ENCODE results near the gene CA10.

Gene CA10

DNA sequence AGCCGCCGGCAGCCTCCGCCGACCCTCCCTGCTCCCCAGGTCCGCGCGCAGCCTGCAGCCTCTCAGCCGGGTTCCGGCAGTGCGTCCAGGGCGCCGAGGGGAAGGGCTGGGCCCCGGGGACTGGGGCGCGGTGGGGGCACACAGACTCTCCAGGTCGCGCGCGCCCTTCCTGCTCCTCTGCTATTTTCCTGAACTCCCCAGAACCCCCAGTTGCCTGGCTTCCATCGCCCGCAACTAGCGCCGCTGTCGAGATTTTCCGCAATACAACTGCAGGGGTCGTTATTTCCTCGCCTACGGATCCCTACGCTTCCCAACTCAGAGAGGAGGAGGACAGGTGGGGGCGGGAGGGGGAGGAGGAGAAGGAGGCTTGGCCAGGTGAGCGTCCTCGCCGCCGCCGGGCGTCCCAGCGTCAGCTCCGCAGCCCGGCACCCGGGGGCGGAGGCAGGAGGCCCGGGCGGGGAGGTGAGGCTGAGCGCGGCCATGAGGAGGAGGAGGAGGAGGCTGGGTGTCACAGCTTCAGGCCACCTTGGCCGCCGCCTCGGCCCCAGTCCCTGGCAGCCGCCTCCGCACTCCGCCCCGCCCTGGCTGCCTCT lies at the start of gene CA10:
Gene CA10 (minus strand): TSS at position 265 of the 593 bp plus-strand sequence.
- DNase-seq = no peak

DNA sequence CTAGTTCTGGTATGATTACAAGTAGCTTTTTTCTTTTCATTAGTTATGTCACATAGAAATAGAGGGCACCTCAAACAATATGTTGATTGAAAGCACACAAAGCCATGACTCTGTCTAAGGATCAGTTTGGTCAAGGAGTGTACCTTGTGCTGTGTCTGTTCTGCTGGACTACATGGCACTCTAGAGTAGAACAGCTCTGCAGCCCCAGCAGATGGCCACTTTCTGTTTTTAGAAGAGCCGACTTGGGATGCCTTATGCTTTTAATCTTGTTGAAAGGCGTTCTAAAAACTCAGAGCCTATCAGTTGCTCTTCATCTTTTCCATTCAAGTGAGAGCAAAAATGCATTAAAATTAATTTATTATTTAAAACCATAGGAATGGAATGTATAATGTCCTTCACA lies 49.3 kb upstream of the CA10 start:
- no peak for DNase-seq

DNA sequence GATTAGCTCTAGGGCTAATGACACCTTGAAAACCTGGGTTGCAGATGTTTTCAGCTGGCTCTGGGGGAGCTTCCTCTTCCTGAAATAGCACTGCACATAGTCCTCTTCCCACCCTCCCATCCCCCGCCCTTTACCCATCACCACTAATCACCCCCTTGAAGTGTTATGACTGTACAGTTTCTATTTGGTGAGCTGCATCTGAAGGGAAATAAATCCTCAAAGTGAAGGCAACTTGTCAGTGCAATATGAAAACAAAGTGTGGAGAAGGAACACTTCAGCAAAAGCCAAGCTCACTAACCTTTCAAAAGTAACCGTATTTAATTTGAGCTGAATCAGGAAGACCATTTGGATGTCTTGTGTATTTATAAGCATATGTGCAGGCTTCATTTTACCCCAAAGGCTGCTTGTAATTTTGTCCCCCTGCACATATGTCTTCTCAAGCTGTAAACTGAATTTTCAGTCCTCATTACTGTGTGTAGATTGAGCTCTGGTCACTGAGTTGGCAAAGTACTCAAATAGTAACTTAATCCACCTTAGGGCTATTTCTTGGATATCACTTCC lies 44.1 kb upstream of the CA10 start:
- no peak for DNase-seq

DNA sequence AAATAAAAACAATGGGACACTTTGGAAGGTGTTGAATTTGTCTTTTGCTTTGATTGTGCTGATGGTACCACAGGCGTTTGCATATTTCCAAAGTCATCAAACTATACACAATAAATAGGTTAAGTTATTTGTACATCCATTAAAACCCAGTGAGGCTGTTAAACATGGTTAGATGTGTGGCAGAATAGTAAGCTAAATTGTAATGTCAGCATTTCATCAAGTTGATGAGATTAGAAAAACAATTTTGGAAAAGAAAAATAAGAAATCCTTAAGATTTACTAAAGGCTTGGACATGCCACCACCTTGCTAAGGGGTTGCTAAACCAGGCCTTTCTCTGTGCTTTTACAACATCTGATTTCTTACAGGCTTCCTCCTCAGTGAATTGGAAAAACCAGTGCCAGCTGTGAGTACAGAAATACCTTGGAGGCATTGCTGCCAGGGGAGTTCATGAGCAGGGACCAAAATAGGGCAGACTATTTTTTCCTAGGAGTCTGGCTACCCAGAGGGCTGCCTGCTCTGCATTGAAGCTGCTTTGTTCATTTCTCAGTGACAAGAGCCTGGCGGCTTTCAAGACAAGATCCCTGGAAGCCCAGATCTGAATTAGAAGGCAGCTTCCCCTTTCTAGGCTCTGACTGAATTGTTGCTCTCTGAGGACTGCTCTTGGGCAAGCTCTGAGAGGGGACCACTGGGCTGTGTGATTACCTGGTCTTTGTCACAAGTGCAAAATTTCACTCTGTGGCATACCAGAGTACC lies 43.4 kb upstream of the CA10 start:
- no peak for DNase-seq

DNA sequence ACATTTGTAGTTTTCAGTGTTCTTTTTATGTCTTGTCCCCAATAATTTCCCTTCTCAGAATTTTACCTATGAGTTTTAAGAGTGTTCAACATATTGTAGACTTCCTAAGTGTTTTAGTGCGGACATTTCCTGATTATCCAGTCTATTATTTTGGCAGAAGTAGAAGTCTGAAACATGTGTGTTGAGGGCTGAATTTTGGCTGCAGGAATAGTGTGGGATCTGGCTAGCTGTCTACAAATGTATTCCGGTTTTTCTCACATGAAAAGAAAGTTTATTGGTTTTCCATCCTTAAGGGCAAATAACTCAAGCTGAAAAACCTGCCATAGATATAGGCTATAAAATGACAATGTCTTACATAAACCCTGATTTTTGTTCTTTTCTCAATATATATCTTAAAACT lies 33.0 kb upstream of the CA10 start:
- DNase-seq = no peak

DNA sequence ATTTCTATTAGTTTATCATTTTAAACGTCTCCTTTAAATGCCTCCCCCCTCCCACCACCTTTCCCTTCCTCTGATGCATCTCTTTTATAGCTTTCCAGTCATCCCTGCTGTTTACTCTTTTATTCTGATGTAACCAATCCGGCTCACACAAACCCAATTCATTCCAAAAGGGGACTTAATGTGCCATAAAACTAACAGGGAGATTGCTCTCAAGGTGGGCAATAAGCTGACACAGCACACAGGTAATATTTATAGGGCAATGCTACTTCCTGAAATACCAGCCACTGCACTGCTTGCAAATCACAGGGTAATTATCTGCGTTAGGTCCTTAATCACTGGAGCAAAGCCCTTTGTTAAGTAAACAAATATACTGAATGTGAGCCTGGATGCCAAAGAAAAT lies 23.3 kb upstream of the CA10 start:
- no peak for DNase-seq

DNA sequence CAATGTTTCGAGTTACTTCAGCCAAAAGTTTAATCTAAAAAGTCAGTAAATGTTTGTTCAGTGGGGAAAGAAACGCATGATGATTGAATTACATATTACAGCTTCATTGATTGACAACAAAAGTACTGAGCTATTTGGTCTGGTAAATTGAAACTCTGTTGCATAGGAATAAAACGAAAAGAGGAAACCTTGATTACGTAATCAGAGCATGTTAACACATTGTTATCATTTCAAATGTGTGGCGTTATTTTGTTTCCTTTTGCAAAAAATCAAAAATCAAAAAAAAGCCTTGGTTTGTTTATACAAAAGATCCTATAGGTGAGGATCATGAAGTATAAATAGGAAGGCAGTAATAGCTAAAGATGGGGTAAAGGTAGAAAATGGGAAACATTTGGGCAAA lies 19.5 kb upstream of the CA10 start:
- DNase-seq = no peak

DNA sequence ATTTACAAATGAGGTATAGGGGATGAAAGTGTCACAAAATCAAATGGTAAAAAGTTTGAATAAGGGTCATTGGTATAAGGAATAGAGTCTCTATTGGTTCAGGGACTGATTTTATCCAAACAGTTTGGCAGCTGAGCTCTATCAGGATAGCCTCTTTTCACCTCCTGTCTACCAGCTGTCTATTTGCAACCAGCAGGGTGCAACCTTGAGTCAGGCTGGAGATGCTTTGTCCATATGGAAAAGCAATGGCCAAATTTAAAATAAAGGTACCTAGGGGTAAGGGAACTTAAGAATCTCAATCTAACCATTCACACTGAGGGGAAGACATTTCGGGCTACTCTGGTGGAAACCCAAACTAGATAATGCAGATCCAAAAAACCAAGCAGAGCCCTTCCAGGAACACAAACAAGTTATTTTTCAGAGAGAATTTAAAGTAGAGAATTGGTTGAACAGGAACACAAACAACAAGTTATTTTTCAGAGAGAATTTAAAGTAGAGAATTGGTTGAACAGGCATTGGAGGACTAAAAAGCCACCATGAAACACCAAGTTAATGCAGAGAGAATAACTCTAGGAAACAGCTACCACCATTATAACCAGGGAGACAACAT lies 12.6 kb upstream of the CA10 start:
- no peak for DNase-seq

DNA sequence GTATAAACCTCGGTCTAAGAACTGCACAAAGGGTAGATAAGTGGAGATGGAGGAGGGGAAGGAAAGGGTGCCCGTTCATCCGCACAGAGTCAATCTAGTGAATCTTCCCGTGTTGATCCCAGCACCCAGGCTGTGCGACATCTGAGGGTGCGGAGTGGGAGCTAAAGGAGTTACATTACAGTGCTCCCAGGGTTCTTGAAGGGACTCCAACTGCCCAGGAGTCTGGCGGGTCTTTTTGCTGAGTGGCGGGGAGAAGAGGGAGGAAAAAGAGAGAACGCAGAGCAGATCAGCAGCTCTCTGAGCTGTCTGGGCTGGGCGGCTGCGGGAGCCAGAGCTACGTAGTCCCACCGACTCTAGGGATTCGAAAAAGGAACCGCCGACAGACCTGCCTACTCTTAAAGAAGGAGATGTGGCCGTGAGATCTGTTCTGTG lies 1.6 kb upstream of the CA10 start:
- no peak for DNase-seq

DNA sequence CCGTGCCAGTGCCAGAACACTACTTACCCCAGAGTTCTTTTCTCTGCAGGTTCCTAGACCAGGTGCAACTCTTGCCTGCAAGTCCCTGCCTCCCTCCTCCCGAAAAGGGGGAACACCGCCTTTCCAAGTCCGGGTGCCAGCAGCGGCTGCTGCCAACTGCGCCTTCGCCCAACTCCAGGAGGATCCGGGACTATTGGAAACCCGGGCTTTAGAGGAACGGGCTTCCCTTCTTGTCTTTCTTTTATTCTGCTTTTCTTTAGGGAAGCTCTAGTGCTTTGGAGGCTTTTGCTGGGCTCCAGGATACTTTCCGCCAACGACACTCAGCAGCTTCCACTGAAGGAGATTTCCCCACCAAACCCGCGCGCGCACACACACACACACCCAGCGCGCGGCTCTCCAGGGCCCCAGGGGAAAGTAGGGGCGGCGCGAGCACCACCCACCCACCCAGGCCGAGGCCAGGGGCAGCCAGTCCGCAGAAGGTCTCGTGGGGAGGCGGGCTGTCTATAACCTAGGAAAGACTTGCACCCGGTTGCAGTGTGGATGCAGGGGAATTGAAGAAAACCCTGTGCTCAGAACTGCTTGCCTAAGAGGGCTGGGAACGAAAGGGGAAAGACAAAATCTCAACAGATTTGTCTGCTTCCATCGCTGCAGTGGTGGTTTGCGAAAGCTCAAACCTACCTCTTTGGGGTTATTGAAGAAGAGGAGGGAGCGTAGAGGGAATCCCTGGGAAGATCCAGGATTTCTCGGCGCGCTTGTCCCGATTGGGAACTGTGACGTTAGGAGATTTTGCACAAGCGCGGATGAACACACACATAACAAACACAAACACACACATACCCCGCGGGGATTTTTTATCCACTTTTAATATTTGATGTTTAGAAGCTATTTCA lies 977 bp upstream of the CA10 start:
- DNase-seq = no peak

DNA sequence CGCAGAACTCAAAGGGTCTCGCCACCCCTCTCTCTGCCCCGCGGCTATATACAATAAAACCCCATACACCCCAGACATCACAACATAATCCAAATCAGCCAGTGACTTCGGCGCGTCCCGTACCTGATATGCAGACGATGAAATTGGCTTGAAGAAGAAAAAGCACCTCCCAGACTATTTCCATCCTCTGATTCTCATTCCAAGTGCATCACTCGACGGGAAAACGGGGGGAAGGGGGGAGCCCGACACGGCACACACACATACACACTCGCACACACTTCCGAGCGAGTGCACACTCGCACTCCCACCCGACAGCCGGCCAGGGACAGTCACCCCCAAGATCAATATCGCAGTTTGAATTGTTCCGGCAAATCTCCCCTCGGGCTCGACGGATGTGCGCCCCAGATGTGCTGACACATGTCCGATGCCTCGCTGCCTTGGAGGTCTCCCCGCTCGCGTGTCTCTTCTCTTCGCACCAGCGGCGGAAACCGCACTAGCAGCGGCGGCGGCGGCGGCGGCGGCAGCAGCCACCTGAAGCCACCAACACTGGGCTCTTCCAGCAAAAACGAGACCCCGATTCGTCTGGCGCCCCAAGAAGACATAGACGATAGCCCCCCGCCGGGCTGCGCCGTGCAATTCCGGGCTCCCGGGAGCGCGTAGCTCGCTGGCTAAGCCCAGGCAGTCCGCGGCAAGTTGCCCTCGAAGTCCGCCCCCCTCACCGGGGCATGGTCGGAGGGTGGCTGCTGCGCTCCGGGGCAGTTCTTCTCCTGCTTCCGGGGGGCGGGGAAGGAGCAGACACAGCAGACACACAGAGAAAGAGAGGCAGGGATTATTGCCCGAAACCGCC lies 688 bp downstream of the CA10 start:
- DNase-seq = no peak

DNA sequence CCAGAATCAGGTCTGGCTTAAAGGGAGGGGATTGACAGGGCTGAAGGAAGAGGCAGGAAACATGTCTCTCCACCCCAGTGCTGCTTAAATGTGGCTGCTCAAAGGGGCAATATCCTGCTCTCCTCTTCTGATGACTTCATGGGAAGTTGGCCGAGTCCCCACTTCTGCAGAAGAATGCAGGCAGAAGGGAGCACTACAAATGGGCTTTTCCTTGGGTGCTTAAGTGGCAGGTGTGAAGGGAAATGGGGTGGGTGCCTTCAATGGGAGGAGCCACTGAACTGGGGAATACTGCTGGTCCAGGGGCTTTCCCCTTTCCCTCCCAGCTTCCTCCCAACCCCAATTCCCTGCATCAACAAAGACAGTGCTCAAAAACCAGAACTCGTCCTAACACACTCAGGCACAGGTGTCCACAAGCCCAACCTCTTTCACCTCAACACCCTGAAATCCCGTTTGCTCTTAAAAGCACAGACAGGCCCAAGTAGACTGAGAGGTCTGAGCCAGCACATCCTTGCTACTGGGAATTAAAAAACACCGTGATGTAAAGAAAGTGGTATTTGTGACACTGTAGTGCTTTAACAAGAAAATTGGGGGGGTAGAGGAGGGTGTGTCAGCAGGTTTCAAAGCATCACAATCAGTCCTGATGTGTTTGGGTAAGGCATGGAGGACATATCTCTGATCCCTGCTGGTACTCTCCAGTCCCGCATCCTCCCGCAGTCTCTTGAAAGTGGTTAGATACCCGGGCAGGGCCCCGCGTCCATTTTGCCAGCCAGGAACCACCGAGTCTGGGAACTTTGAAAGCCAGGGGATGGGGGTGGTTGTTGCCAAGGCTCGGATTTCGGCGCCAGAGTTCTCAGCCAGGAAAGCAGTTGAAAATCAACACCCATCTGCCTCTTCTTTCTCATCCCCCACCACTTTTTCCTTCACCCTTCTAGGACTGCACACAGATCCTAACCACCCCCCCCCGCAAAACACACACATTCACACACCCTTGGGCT lies 1.6 kb downstream of the CA10 start:
- no peak for DNase-seq

DNA sequence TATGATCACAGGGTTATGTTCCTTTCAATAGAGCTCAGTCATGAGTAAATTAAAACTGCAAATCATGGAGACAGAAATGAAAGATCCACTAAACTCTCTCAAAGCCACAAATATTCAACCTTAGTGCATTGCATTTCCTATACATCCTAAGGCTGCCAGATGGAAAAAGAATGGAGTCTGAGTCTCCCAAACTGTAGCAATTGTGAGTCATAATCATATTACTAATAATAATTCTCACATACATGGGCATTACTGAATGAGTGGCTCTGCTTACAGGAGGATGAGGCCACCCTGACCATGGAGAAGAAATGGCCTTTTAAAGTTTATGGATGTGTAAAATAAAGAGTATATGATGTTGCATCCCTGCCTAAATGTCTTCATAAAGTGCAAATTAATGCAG lies 3.2 kb downstream of the CA10 start:
- DNase-seq = no peak

DNA sequence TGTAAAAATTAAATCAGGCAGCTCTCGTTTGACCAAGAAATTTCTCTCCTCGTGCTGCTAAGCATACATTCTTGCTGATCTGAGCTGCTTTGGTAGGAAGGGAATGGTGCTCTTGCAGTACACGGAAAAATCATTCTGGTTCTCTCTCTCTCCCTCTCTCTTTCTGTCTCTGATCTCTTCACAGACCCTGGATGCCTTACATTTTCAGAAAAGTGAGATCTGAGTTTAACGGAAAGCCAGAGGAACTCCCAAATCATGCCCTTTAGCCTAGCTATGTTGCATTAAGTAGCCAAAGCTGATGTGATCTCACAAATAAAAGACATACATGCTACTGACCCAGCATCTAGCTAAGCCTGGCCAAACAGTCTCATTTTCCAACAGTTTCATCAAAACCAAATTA lies 4.0 kb downstream of the CA10 start:
- DNase-seq = no peak

DNA sequence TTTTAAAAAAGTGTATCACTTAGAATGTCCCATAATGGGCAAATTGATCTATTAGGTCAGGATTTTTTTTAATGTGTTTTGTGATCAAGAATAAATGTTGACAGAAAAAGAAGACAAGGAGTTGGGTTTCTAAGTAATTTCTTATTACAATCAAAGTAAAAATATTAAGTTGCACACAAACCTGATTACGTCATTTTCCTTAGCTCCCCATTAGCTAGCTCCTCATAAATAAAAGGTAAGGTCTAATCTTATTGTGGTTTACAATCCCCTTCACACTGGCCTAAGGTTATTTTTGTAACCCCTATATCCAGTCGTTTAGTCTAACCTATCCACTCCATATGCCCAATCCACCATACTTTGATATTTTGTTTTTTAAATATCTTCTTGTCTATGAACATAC lies 7.6 kb downstream of the CA10 start:
- DNase-seq = no peak

DNA sequence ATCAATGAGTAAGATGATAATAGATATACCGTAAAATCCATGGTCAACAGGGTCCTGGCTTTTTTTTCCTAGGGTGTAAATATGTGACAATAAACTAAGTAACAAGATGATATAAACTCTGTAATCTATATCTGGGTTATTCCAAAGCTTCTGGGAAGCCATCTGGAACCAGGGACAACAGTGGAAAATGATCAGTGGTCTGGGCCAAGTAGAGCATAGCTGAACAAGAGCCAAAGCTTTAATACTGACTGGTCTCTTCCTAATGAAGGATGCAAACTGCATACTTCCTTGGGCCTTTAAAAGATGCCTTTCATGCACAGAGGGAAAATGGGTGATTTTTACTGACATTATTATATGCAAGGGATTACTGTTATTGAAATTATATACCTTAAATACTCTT lies 8.9 kb downstream of the CA10 start:
- no peak for DNase-seq

DNA sequence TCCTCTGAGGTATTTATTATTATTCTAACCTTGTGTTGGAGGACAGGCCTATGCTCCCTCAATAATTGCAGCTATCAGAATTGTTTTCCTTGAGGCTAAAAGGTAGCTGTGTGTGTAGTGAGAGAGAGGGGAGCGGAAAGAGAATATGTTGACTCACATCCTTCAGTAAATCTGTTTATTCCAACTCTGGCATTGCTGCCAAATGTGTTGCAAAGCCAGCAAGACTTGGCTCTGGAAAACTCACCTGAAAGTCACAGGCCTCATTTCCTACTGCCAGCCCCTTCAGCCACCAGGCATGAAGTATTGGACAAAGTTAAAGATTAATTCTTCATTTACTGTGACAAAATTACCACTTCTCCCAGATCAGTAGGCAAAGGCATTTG lies 9.6 kb downstream of the CA10 start:
- no peak for DNase-seq

DNA sequence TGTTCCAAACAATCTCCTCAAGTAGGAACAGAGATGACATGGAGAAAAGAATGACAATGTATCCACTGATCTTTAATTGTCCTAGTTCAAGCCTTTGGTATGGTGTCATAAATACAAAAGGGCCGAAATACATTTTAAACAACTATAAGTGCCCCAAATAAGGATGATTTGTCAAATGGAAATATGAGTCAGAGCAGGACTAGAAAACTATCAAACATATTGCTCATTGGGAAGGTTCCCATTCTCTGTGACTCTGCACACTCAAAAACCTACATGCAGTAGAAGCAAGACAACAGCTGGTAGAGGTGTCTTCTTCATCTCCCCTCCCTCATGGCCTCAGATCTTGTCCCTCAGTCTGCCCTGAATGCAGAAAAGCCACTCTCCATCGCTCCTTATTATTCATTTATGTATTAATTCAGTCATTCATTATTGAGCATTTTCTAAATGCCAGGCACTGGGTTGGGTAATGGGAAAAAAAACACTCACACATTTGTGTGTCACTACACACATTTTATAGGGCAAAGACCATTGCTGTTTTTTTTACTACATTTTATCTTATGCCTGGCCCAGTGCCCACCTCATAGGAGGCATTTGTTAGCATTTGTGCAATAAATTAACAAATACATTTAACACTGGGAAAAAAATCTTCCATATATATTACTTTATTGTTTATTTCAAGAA lies 10.1 kb downstream of the CA10 start:
- no peak for DNase-seq

DNA sequence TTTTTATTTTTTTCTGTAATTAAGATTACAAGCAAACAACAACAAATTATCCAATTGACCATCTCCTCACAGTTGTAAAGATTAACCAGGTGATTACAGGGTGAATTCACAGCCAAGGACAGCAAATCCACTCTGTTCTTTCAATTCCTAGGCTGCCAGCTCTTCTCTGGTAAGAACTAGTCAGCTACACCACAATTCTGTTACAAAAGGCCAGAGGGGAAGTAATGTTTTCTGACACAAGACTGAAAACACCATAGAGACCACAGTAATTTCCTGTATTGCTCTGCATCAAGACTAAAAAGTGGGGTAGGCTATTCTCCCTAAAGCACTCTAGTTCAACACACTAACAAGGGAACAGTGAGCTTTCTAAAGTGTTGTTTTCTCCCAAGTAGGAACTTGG lies 10.6 kb downstream of the CA10 start:
- no peak for DNase-seq

DNA sequence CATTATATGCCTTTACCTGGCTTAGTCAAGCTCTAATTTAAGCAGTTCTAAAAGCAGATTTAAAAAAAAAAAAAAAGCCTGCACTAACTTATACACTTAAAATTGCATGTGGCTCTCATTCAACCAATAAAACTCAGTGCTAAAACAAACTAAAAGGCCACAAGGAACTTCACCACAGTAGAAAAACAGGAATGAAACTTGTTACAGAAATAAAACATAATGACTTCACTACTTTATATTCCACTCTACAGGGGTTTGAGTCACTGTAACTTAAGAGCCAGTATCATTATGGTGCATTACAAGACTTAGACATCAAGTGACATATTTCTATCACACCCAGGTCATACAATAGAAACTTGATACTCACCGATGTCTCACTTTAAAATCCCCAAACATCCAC lies 11.1 kb downstream of the CA10 start:
- DNase-seq = no peak
